Stimulated activated CD4-positive, alpha-beta T cell treated with anti-CD3 and anti-CD28 coated beads, TNF-alpha, amount 100 ng/mL, for 1 hour (primary cell): ENCODE data around the gene HAGH.
A peak's percentile ranks its signal among the peaks of the same experiment; 100 is the strongest.

Experiments
- DNase-seq, 3 donors: peaks; one replicate each; pipeline ENCODE4 v3.0.0-alpha.2; 2020; ENCODE audit warnings: low read depth in 3 of 3, low spot score in 1 of 3

Gene HAGH

DNA sequence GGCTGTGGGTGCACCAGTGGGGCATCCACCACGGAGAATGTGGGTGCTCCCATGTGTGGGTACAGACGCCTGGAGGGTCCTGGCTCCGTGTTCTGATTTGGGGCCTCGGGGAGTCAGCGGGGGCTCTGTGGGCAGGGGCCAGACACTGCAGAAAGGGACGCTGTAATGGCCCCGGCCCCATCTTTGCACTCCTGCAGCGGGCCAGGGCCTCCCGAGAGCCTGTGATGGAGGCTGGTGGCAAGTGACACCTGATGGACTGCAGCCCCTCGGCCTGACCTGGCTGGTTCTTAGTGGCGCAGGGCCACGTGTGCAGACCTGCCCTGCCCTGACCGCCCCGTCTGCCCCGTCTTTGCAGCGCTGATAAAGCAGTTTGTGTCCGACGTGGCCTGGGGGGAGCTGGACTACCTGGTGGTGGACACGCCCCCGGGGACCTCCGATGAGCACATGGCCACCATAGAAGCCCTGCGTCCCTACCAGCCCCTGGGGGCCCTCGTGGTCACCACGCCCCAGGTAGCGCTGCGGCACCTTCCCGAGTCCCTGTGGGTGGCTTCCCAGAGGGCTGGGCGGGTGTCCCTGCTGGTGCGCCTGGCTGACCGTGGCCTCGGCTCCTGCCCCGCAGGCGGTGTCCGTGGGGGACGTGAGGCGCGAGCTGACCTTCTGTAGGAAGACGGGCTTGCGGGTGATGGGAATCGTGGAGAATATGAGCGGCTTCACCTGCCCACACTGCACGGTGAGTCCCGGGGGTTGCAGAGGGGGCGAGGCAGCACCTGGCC is 39.1 kb downstream of the HAGH start:
- DNase-seq, result no peak

DNA sequence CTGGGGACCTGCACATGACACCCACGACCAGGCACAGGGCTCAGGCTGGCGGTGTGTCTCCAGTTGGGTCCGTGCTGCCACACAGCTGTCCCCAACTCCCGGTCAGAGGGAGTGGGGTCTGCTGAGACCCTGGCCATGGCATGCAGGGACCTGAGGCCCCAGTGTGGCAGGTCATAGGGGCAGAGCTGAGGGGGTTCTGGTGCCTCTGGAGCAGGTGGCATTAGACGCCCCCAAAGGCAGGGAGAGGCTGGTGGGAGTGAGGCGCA is 39.6 kb downstream of the HAGH start:
- DNase-seq, result no peak

DNA sequence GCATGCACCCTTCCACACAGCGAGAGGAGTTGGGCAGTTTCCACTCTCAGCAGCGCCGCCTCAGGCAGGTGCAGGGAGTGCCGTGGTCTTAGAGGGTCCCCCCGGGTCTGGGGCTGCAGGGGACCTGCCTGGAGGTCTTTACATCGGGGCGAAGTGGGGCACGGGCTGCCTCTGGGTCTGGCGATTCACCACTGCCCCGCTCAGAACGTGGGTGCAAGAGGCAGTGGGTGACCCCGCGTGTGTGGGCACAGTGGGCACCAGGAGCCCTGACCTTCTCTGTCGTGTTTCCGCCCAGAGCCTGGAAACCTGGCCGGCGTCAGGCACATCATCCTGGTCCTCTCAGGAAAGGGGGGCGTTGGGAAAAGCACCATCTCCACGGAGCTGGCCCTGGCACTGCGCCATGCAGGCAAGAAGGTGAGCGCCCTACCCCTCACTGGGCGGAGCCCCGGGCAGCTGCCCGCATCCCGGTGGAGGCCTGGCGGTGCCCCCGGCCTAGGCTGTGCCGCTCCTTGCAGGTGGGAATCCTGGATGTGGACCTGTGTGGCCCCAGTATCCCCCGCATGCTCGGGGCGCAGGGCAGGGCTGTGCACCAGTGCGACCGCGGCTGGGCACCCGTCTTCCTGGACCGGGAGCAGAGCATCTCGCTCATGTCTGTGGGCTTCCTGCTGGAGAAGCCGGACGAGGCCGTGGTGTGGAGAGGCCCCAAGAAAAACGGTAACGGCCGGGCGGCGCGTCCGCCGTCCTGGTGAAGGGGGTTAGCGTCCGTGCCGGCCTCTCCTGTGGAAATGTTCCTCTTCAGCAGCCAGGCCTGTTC is 40.2 kb downstream of the HAGH start:
- DNase-seq, result no peak

DNA sequence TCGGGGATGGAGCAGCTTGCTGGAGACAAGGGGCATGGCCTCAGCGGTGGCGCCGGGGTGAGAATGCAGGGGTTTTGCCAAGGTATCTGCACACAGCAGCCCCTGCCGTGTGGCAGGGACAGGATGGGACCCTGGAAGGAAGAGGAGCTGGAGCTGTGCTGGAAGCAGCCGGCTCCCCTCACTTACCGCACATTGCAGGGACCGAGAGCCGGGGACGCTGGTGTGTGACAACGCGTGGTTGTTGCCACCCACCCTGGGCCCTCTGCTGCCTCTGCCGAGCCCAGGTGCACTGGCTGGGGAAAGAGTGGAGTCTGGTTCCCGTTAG is 40.8 kb downstream of the HAGH start:
- DNase-seq, result no peak

DNA sequence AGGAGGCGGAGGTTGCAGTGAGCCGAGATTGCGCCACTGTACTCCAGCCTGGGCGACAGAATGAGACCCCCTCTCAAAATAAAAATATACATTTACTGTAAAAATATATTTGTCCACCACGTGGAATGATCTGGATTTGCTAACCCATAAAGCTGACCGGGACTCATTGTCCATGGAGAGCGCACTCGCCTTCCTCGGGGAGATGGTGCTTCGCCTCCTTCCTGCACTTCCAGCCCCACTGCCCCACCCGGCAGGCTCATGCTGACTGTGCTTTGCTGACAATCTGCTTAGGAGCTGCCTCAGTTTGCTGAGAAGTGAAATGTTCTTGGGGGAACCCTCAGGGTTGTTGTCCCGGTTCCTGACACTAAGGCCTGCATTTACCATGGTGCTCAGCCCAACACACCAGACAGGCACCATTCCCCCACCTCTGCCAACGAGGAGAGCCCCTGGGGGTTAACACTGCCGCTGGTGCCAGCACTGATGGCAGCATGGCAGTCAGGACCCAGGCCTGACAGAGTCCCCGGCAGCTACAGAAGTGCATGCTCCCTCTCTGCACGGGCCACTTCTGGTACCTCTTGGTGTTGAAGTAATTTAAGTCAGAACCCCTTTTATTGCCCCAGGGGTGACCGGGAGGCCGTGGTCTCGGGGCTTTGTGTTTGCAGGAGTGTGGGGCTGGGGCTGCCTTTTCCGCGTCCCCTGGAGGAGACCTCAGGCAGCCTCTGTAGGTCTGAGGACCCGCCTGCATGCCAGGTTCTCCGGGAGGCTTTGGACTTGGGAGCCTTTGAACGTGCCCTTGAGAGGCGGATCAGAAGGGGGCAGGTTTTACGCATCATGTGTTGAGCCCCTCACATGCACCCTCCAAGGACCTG is 41.4 kb downstream of the HAGH start:
- DNase-seq, result no peak

DNA sequence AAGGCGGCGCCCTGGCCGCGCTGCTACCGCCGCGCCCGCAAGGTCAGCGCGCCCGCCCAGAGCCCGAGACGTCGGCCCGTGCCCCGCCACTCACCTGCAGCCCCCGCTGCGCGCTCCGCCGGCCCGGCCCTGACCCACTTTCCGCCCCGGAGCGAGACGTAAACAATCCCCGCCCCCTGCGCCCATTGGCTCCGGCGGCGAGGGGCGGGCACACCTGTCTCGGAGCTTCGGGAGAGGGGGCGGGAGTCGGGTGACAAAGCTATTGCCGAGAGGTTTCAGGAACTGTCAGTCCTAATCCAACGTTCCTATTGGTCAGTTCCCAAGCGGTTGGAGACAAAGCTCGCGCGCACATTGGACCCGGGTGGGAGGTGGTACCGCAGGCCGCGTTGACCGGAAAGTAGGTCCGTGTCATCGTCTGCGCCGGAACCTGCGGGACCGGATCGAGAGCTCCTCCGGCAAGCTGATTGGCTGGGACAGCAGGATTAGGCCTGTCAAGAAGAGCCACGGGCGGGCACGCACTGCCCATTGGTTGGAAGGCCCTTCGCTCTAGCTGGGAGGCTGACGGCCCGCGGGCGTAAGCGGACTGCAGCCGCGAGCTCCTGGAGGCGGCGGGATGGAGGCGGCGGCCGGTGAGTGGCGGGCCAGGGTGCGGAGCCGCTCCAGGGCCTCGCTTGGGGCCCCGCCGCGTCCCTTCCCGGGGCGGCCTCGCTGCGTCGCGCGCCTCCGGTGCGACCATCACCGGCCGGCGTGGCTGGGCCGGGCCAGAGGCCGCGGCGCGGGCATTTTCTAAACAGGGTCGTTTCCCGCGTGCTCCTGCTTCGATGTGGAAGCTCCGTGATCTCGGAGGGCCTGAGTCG is 44.0 kb downstream of the HAGH start, which contains the start of the genes NUBP2 and SPSB3:
NUBP2 (plus strand) TSS at position 553 of the 857 bp plus-strand sequence; CDS start at position 614, 61 bp downstream.
SPSB3 (minus strand) TSS at position 164 of the 857 bp plus-strand sequence. CDS start 1,088 bp downstream, outside the sequence.
- DNase-seq, result peak; percentile 88 to 97 (median 96)

DNA sequence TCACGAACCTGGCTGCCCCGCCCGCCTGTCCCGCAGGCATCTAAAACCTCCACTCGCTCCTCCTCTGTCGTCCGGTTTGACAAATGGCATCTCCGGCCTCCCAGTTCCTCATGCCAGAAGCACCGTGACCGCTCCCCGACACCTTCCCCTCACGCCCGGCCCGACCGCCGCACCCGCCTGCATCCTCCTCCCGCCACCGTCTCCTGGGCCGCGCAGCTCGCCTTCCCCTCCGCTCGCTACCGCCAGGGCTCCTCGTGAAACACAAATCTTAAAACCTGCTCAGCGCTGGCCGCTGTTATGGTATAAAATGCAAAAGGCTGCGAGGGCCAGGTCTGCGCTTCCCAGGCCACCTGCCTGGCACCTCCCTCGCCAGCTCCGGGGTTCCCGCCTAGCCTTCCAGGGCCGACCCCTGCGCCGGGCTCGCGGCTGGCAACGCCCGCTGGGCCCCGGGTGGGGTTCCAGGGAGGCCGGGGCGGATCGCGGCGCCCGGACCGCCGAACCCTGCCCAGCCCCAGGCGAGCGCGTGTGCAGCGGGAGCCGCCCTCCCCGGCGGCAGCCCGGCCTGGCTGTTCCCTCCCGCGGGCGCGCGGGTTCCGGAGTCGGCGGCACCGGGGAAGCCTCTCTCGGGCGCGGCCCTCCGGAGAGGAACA is 44.7 kb downstream of the HAGH start:
- DNase-seq, result no peak

DNA sequence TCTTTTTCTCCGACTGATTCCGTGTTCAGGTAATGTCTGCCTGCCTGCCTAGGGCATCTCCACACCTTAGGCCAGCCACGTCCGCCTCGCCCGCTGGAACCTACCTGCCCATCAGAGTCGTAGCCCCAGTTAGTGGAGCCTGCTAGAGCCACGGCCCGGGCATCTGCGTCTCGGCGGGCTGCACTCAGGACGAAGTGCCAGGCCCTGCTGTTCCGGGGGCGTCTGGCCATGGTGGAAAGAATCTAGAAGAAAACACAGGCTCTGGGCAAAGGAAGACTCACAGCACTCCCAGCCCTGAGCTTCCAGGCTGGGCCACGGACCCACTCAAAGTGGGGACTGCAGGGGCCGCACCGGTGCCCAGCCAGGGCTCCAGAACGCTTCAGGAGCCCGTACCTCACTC is 45.4 kb downstream of the HAGH start:
- DNase-seq, result no peak

DNA sequence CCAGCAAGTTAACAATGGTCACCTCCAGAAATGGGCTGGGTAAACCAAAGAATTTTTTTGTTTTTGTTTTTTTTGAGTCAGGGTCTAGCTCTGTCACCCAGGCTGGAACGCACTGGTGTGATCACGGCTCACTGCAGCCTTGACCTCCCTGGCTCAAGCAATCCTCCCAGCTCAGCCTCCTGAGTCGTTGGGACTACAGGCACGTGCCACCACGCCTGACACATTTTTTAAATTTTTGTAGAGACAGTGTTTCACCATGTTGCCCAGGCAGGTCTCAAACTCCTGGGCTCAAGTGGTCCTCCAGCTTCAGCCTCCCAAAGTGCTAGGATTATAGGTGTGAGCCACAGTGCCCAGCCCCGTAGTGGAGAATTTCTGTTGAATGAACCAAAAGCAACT is 46.0 kb downstream of the HAGH start:
- no peak for DNase-seq

DNA sequence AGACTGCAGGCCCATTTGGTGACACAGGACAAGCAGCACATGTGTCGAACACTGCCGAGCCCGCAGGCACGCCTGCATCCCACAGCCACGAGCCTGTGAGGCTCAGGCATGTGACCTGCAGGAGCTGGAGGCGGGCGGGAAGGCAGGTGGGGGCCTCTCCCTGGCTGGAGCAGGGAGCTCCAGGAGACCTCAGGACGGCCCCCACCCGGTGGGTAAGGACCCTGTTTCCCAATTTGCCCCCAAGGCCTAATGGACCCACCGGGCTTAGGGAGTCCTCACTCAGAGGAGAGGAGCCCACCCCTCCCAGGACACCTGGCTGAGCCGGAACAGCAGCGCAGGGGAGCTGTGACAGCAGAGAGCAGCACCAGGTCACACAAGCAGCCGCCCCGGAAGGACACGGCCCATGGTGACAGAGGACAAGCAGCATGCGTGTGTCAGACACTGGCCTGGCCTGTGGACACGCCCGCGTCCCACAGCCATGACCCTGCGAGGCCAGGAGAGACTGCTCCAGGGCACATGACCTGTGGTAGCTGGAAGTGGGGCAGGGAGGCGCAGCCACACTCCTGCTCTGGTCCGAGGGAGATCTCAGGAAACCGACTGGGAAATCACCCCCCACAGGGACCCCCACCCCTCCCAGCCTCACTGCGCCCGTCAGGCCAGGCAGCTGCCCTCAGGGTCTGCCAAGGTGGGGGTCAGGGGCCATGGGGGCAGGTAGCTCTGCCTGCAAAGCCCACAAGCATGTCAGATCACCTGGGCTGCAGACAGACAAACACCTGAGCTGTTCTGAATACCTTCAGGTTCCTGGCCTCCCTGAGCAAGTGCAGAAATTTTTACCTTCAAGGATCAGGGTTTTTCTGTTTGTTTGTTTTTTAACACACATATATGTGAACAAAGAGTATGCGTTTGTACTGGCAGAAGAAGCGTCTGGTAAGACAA is 46.6 kb downstream of the HAGH start:
- DNase-seq, result no peak

DNA sequence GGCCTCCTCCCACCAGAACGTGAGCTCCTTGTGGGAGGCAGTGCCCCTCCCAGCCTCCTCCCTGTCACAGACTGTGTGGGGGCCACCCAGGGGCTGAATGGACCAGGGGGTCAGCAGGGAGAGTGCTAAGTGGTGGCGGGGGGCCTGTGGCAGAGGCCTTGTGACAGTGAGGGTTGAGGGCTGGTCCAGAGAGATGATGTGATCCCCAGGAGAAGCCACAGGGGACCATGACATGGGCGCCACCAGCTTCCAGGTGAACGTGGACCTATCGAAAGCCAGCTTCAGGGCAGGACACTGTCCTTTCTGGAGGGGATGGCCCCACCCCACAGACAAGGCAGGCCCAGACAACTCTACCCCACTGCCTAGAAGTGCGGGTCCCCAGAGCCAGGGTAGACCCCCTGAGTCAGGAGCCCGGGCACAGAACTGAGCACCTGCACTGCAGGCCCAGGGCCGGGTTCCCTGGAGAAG is 47.4 kb downstream of the HAGH start:
- DNase-seq, result no peak

DNA sequence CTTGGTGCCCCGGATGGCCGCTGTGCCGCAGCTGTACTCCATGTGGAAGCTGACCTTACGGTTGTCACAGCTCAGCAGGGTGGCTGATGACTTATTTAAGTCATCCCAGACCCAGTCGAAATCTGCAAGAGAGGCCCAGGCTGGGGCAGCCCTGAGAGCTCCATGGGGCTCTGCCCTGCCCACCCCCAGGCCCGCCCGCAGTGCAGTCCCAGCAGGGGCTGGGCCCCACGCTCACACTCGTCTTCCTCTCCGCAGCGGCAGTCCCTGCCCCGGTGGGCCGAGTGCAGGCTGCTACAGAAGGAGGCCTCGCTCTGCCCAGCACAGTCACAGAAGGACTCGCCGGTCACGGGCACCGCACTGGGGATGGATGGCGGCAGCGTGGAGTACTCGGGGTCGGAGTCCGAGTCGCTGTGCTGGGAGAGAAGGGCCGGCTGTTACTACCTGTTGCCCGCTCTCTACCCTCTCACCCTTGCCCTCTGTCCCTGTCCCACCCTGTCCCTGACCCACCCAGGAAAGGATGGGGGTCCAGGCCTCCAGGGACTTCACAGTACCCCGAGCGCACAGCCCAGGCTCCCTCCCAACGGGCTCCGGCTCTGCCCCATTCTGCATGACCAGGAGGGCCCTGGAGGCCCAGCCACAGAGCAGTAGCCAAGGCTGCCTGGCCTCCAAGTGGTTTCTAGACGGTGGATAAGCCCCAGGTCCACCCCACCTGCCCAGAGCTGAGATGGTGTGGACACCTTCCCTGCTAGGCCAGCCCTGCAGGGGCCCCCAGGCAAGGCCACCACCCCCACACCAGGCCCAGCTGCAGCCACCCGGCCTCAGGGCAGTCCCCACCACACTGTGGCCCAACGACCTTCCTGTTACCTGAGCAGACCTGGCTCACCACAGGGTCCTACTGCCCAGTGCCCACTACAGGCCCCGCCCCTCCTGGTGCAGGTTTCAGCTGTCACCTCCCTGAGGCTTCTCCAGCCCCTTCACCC is 48.1 kb downstream of the HAGH start:
- DNase-seq, result no peak

DNA sequence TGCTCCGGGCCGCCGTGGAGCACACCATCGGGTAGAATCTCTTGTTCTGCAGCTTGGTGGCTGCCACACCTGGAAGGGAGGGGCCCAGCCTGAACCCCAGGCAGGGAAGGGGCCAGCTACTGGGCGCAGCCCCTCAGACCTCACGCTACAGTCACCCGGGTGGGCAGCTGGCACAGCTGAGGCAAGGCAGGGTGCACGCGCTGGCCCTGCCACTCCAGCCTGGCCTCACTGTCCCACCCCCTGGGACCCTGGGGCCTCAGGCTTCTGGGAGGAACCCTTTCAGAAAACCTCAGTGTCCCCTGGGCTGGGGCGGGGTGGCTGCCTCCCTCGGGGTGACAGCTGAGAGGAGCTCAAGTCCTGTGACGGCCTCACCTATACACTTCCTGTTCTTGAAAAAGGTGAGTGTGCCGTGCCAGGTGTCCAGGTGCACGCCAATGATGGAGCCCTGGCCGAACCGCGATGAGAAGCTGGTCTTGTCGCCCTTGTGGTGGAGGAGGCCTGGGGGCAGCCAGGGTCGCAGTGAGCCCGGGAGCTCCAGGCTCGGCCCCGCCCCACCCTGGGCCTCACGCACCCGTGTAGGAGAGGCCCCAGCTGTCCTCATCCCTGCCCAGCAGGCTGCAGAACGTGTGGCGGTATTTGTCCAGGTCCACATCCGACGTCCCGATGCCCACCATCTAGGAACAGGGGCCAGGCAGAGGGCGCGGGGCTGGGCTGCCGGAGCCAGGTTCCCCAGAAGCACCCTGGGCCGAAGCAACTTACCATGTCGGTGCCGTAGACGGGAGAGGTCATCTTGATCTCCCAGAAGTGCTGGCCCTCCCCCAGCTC is 49.0 kb downstream of the HAGH start:
- no peak for DNase-seq

DNA sequence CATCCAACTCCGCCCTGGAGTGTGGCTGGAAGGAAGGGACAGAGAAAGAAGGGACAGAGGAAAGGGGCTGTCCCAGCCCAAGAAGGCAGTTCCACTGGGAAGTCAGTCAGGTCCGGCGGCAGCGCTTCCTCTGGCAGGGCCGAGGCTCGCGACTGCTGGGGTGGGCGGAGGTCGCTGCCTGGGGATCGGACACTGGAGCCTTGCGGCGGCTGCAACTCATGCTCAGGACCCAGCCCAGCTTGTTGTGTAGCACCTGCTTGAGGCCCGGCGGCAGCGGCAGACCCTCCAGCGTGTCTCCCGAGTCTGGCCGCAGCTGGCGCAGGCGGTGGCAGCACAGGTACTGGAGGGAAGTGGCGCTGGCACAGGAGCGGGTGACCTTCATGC is 49.6 kb downstream of the HAGH start:
- DNase-seq, result no peak

DNA sequence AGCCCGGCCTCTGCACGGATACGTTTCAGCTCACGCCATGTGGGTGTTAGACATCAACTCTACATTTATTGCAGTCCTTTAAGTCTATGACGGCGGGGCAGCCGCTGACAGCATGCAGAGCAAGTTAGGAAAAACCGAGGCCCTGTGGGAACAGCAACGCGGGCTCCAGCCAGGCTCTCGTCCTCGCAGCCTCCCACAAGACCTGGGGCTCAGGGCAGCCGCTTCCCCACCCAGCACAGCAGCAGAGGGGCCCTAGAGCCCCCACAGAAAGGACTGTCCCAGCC is 50.0 kb downstream of the HAGH start:
- DNase-seq, result no peak

DNA sequence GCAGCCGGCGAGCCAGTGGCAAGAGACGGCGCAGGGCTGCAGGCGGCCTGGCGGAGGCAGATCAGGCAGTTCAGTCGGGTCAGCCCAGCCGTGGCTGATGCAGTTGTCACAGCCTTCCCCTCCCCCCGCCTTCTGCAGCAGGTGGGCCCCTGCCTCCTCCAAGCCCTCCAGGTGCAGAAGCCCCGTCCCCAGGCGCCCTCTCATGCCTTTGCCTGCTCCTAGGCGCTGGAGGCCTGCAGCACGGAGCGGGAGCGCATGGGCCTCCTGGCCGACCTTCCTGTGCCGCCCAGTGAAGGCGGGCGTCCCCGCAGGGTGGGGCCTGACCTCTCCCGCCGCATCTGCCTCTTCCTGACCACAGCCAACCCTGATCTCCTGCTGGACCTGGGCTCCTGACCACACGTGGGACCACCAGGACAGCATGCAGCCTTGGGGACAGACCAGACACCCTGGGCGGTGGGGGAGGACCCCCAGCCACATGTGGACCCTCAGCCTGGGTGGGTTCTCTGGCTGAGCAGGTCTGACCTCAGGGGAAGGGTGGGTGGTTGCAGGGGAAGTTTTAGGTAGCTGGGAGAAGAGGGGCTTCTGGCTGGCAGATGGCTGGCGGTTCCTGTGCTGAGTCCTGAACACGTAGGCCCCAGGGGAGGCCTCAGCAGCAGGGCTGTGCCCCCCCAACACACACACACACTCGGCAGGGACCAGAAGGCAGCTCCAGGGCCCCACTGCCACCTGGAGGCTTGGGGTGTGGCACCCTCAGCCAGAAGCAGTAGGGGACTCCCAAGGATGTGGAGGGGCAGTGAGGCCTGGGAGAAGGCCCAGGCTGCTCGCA is 50.6 kb downstream of the HAGH start:
- no peak for DNase-seq
